RWPE2 (cell line): Measurements from ENCODE around the gene IDE.

Experiments
- ATAC-seq: fragments of 200-7000 bp; cut with Tn5 transposase; 3 replicates; pipeline ENCODE4 v1.9.1; 2021; ENCODE audit warnings: low read depth
- DNase-seq: peaks from one replicate; pipeline ENCODE4 v3.0.0-alpha.2; 2020; ENCODE audit warnings: low spot score
- H3K27ac ChIP-seq: fragments of 450-650 bp; 2 replicates; pipeline ENCODE4 v1.5.1; 2017; ENCODE audit warnings: mild to moderate bottlenecking; ENCODE audit not compliant: poor library complexity, severe bottlenecking
- H3K27me3 ChIP-seq: fragments of 250-450 bp; sonication (Bioruptor Pico); 2 replicates; pipeline ENCODE4 v1.5.1; 2021; ENCODE audit warnings: mild to moderate bottlenecking, moderate library complexity; ENCODE audit not compliant: insufficient read depth, poor library complexity, severe bottlenecking
- H3K36me3 ChIP-seq: fragments of 250-450 bp; sonication (Bioruptor Pico); 2 replicates; pipeline ENCODE4 v1.5.1; 2020; ENCODE audit warnings: low read depth, mild to moderate bottlenecking, moderate library complexity
- H3K4me1 ChIP-seq: fragments of 250-450 bp; sonication (Bioruptor Pico); 2 replicates; pipeline ENCODE4 v1.5.1; 2021; ENCODE audit warnings: mild to moderate bottlenecking, moderate library complexity; ENCODE audit not compliant: insufficient read depth, poor library complexity, severe bottlenecking
- H3K4me3 ChIP-seq: fragments of 250-450 bp; sonication (Bioruptor Pico); 2 replicates; pipeline ENCODE4 v1.5.1; 2021; ENCODE audit warnings: mild to moderate bottlenecking, moderate library complexity; ENCODE audit not compliant: severe bottlenecking
- H3K9me3 ChIP-seq: fragments of 250-450 bp; sonication (Bioruptor Pico); 2 replicates; pipeline ENCODE4 v1.5.1; 2021; ENCODE audit warnings: mild to moderate bottlenecking, moderate library complexity; ENCODE audit not compliant: severe bottlenecking
- CTCF ChIP-seq: fragments of 450-650 bp; IDR thresholded peaks from one replicate; pipeline ENCODE4 v1.5.1; 2017; ENCODE audit warnings: mild to moderate bottlenecking, moderate library complexity; ENCODE audit not compliant: poor library complexity, severe bottlenecking

Gene IDE

GRCh38 chr10:92411406-92411805 lies 162.5 kb downstream of the IDE start:
- Histone ChIP-seq H3K4me3 (no peak overlapping the region), H3K36me3 (no peaks in the 10 kb centered on the region), H3K27me3 (no peaks in the 10 kb centered on the region), H3K27ac (no peak overlapping the region), H3K4me1 (peaks cover 7% of the 10 kb centered on the region), H3K9me3 (no peaks in the 10 kb centered on the region)
- DNase-seq (no peak), ATAC-seq (no peak)
- TF ChIP-seq CTCF, result no peak

- Histone ChIP-seq H3K4me1 (peaks cover 7% of the 10 kb centered on the region), H3K27me3 (no peaks in the 10 kb centered on the region), H3K9me3 (no peaks in the 10 kb centered on the region), H3K36me3 (no peaks in the 10 kb centered on the region), H3K27ac (no peak overlapping the region), H3K4me3 (no peak overlapping the region)
- no peak for DNase-seq
- no peak for ATAC-seq
- no peak for TF ChIP-seq CTCF
These were observed 163.4 kb downstream of the IDE start for GRCh38 chr10:92410501-92410900.

- no peaks in the 10 kb centered on the region for H3K9me3 ChIP-seq
- H3K27me3 ChIP-seq, result no peaks in the 10 kb centered on the region
- no peak for ATAC-seq
- H3K36me3 ChIP-seq, result no peaks in the 10 kb centered on the region
- no peak overlapping the region for H3K4me3 ChIP-seq
- no peak for TF ChIP-seq CTCF
- H3K4me1 ChIP-seq, result peaks cover 7% of the 10 kb centered on the region
- H3K27ac ChIP-seq, result peak overlapping the region; percentile 22
- DNase-seq, result no peak
These were observed 165.9 kb downstream of the IDE start for GRCh38 chr10:92408017-92408361.

GRCh38 chr10:92407305-92408016 lies 166.4 kb downstream of the IDE start:
- H3K4me3 ChIP-seq, result no peak overlapping the region
- no peaks in the 10 kb centered on the region for H3K36me3 ChIP-seq
- no peaks in the 10 kb centered on the region for H3K27me3 ChIP-seq
- ATAC-seq (peak; percentile 67), DNase-seq (no peak)
- peaks cover 7% of the 10 kb centered on the region for H3K4me1 ChIP-seq
- H3K9me3 ChIP-seq, result no peaks in the 10 kb centered on the region
- no peak for TF ChIP-seq CTCF
- H3K27ac ChIP-seq, result peak overlapping the region; percentile 22

- DNase-seq (no peak), ATAC-seq (peak; percentile 17; the same call in 1 of the 3 replicates)
- Histone ChIP-seq H3K27me3 (no peaks in the 10 kb centered on the region), H3K36me3 (no peaks in the 10 kb centered on the region), H3K4me1 (peaks cover 7% of the 10 kb centered on the region), H3K4me3 (no peak overlapping the region), H3K27ac (no peak overlapping the region), H3K9me3 (no peaks in the 10 kb centered on the region)
- no peak for TF ChIP-seq CTCF
These were observed 168.4 kb downstream of the IDE start for GRCh38 chr10:92405419-92405924.
